ENCODE results near the gene KLF5.

The KLF5 gene

DNA sequence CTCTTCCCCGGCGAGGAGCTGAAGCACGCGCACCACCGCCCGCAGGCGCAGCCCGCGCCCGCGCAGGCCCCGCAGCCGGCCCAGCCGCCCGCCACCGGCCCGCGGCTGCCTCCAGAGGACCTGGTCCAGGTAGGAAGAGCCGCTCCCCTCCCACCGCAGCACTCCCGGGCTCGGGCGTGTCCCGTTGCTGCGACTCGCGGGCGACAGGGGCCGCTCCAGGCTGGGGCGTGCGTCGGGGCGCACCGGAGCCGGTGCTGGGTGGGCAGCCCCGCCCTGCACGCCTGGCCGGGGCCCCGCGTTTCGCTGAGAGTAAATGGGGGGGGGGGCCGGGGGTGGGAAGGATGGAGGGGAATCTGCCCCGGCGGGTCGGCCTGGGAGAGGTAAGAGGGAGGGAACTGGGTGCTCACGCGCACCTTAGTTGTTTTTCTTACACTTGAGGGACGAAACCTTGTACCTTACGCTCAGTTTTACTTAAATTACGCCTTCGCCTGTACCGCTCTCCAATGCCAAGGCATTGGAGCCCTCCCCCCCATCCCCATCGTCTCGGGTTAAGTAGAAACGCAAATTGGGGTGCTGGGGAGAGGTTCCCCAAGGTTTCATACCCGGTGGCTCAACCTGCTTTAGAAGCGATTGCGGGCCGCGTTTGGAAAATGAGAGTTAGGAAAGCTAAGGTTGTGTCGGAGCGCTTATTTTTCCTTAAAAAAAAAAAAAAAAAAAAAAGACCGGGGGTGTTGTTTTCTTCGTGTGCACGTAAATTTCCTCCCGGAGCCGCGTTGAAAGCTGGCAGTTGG, 850 bp downstream of the KLF5 start:
- DNase-seq (ENCODE audit: low read depth) = peak; percentile 27

DNA sequence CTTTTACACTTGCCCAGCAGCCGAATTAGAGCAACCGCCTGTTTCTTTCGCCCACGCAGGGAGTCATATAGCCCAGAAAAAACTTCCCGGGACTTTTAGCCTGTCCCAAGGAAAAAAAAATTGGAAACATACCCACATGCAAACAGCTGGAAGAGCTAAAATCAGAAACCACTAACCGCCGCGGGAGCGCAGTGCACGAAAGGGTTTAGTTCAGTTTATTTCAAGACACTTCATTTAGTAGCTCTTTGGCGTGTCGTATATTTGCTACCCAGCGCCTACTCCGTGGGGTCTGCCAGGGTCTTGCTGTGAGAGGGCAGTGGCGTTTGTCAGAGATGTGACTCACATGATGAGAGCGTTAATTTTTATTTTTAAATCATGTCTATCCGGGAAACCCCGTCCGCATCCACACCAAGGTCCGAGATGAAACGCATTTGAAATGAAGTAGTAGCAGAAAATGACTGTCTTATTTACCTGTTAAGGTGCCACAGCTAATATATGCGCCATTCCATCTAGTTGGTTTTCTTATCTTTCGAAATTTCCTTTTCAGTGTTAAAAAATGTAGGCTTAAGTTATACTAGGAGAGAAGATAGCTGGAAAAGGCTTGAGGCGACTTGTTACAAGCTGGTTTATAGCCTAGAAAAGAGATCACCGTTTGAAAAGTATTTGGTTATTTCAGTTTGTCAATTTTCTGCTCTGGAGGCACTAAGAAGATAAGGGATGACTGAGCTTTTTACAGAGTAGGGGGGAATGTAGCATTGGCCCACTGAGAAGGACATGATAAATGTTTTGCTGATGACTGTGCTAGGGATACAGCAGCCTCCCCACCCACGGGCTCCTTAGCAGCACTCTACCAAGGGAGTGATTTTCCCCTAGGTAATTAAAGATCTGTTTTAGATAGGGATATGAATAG, 1.7 kb downstream of the KLF5 start:
- no peak for DNase-seq (ENCODE audit: low read depth)

DNA sequence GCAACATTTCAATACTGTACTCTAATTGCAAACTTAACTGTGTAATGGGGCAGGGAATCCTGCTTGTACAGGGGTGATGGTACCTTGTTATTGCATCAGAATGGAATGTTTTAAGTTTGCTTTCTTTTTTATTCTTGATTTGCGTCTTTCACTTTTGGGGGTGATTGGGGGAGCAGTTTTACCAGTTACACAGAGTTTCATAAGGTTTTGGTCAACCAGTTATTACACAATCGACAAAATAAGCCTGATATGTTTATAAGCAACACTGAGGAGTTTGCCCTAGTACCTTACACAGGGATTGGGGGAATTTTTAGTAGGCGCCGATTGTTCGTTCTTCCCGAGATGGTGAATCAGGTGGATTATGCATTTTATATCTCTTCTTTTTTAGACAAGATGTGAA, 2.7 kb downstream of the KLF5 start:
- no peak for DNase-seq (ENCODE audit: low read depth)

GRCh38 chr13:73061876-73062275, 3.1 kb downstream of the KLF5 start:
- DNase-seq (ENCODE audit: low read depth) = no peak

GRCh38 chr13:73062468-73062867, 3.7 kb downstream of the KLF5 start:
- no peak for DNase-seq (ENCODE audit: low read depth)

DNA sequence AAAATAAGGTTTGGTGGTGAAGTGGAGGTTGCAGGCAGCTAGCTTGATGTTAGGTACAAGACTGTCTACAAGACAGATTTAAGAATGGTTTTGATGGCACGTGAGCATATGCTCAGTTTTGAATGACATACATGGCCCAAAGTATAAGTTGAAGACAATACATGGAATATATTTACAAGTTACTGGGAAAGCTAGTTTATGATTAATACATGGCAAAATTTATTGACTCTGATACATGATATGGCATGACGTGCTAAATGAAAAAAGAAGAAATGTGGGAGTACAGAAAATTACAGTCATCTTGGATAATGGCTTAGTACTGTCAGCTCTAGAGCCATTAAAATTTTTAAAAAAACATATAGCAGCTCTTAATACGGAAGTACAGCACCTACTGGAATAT, 4.4 kb downstream of the KLF5 start:
- DNase-seq (ENCODE audit: low read depth) = no peak

- DNase-seq (ENCODE audit: low read depth) = no peak
These were observed 6.2 kb downstream of the KLF5 start for GRCh38 chr13:73065036-73065435.

- no peak for DNase-seq (ENCODE audit: low read depth)
These were observed 7.0 kb downstream of the KLF5 start for GRCh38 chr13:73065665-73066340.

DNA sequence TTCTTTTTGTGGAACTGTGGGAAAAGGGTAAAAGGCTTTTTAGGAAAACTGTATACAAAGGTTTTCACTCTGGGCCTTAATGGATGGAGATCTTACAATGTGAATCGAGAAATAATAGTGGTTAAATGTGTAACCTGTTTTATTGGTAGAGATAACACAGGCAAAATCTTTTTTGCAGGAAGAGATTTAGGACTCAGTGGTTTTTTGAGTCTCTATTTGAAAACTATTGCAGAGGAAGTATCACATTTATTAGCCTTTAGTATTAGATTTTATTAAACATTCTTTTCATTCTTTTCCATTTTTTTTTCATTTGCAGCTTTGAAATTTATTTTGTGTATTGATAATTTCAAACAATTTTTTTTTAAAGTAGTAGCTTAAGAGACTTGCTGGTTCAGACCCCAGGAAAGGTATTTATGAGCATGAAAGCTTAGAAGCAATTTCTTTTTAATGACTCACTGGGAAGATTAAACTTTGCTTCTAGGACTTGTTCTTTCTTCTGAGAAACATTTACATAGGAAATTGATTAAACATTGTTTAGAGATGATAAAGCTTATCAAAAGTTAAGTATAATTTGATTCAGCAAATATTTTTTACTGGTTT, 10.5 kb downstream of the KLF5 start:
- no peak for DNase-seq (ENCODE audit: low read depth)

- no peak for DNase-seq (ENCODE audit: low read depth)
These were observed 11.8 kb downstream of the KLF5 start for GRCh38 chr13:73070451-73071098.

GRCh38 chr13:73072239-73072900, 13.6 kb downstream of the KLF5 start:
- DNase-seq (ENCODE audit: low read depth) = no peak

DNA sequence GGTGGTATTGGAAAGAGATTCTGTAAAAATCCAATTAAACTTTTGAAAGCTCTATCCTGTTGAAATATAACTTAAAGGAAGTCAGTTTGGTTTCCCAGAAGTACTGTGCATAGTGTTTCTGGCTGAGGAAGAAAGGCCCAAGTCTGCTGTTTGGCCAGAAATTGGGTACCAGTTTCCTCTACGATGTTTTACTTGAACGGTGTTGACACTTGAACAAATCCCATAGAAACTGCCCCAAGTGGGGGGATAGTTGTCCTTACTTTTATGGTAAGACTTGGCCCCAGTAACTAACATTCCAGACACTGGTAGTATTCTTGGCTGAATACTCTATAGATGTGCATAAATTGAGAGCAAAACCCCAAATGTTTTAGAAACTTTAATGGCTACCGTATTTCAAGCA, 14.2 kb downstream of the KLF5 start:
- DNase-seq (ENCODE audit: low read depth) = no peak

GRCh38 chr13:73074014-73074413, 15.2 kb downstream of the KLF5 start:
- no peak for DNase-seq (ENCODE audit: low read depth)

DNA sequence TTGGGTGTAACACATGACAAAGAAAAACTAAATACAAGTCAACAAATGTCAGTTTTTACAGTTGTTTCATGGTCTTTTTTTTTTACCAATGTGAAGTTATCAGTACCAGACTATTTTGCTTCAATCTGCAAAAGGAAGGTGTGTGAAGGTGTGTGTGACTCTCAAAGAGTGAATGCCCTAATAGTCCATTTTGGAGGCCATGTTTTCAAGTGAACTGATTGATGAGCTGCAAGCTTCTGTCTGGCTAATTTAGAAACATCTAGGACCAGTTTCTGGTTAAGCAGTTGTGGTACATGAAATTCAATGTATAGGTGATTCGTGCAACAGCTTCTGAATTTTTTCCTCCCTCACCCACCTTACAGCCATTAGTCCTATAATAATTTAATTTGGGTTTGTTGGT, 16.1 kb downstream of the KLF5 start:
- DNase-seq (ENCODE audit: low read depth) = no peak

DNA sequence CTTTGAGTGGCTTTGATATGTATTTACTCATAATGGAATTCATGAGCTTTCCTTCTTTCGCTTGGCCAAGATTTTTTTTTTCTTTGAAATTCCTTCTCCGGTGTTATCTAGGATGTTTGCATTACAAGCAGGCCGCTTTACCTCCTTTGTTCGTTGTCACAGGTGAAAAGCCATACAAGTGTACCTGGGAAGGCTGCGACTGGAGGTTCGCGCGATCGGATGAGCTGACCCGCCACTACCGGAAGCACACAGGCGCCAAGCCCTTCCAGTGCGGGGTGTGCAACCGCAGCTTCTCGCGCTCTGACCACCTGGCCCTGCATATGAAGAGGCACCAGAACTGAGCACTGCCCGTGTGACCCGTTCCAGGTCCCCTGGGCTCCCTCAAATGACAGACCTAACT, 16.7 kb downstream of the KLF5 start:
- DNase-seq (ENCODE audit: low read depth) = no peak

DNA sequence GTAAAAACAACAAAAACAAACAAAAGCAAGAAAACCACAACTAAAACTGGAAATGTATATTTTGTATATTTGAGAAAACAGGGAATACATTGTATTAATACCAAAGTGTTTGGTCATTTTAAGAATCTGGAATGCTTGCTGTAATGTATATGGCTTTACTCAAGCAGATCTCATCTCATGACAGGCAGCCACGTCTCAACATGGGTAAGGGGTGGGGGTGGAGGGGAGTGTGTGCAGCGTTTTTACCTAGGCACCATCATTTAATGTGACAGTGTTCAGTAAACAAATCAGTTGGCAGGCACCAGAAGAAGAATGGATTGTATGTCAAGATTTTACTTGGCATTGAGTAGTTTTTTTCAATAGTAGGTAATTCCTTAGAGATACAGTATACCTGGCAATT, 17.1 kb downstream of the KLF5 start:
- no peak for DNase-seq (ENCODE audit: low read depth)

- DNase-seq (ENCODE audit: low read depth) = no peak
These were observed 19.1 kb downstream of the KLF5 start for GRCh38 chr13:73077865-73078264.

GRCh38 chr13:73079359-73079758, 20.6 kb downstream of the KLF5 start:
- no peak for DNase-seq (ENCODE audit: low read depth)

DNA sequence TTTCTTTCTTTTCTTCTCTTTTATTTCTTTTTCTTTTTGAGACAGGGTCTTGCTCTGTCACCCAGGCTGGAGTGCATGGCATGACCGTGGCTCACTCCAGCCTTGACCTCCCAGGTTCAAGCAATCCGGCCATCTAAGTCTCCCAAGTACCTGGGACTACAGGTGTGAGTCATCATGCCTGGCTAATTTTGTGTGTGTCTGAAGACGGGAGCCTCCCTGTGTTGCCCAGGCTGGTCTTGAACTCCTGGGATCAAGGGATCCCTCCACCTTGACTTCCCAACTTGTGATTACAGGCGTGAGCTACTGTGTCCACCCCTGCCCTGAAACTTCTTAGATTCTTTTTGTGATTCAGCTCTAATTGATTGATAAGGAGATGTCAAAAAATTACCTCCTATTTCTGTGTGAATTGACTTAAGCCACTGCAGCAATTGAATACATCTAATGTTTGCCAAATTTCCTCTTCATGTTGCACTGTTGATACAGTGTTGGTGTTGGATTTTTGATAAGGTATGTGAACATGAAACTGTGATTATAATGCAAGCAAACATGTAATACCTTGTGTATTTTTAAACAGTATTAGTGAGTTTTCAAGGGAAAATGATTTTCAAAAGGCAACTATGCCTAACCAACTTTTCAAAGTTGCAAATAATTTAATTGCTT, 22.6 kb downstream of the KLF5 start:
- DNase-seq (ENCODE audit: low read depth) = no peak

DNA sequence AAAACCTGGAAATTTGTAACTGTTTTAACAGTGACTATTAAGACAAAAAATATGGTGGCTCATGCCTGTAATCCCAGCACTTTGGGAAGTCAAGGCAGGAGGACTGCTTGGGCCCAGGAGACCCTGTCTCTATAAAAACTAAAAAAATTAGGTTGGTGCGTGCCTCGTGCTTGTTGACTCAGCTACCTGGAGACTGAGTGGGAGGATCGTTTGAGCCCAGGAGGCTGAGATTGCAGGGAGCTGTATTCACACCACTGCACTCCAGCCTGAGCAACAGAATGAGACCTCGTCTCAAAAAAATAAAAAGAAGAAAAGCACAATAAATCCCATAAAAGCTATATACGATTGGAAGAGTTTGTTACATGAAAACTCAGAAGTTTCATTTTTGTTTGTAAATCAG, 23.7 kb downstream of the KLF5 start:
- DNase-seq (ENCODE audit: low read depth) = no peak

- DNase-seq (ENCODE audit: low read depth) = no peak
These were observed 24.1 kb downstream of the KLF5 start for GRCh38 chr13:73082895-73083294.

Measured in activated T-helper 9 cell treated with anti-CD3 and anti-CD28 coated beads, Interleukin-2, amount 50 U/mL, for 16 hours (primary cell).